ENCODE results near the gene PDCD2L. TPM values are rescaled to one million over a fixed set of nuclear protein-coding genes. Genes with fewer than 3 reads are reported as not detected.

PDCD2L gene
- total and polyA plus RNA-seq, 10 of the 15 experiments (the other 5 are each of a cell fraction or from before 2014, with no cell fraction given), result 7.2 to 41.3 (median 26.9) TPM

- TF ChIP-seq FOXM1 (IDR thresholded peaks at IDR 0.05; ENCODE audit: low read depth, low read length) (no peak), RELA (IDR thresholded peaks at IDR 0.05; ENCODE audit: borderline replicate concordance, partially characterized antibody) (peak; percentile 46), NRF1 (conservative IDR thresholded peaks at IDR 0.05; ENCODE audit: low read depth, low read length) (peak; percentile 99), MAX (IDR thresholded peaks at IDR 0.05; ENCODE audit: low read depth, low read length) (peak; percentile 85), NFXL1 (IDR thresholded peaks at IDR 0.05; ENCODE audit: borderline replicate concordance) (no peak), ZZZ3 (IDR thresholded peaks at IDR 0.05; ENCODE audit: control insufficient read depth, insufficient read length, low read depth) (no peak), PAX5 (IDR thresholded peaks at IDR 0.05; ENCODE audit: borderline replicate concordance, low read depth, low read length) (peak; percentile 60; the same call in 1 of the 2 replicates), EGR1 (IDR thresholded peaks at IDR 0.05; ENCODE audit: borderline replicate concordance in 1 of 2, low read depth in 2 of 2, low read length in 2 of 2) (peak in 1 of 2 experiments; percentile 83; a peak in 2 of 3 replicates), DPF2 (IDR thresholded peaks at IDR 0.05) (peak; percentile 58), BCL11A (IDR thresholded peaks at IDR 0.05; ENCODE audit: low read depth, low read length) (no peak), IRF5 (IDR thresholded peaks at IDR 0.05; ENCODE audit: borderline replicate concordance) (no peak), FOS (IDR thresholded peaks at IDR 0.05; ENCODE audit: borderline replicate concordance, extremely low read depth, insufficient read length) (no peak), KDM1A (IDR thresholded peaks at IDR 0.05; ENCODE audit: borderline replicate concordance) (no peak), CHD1 (IDR thresholded peaks at IDR 0.05; ENCODE audit: low read depth, low read length) (0 out of 2 replicates have a peak, but pooled peaks have one; percentile 49), ZNF592 (IDR thresholded peaks at IDR 0.05) (peak; percentile 32; the same call in 1 of the 2 replicates), IRF4 (IDR thresholded peaks at IDR 0.05; ENCODE audit: low read depth, low read length) (no peak), ATF3 (IDR thresholded peaks at IDR 0.05; ENCODE audit: borderline replicate concordance, extremely low read depth, low read depth, low read length) (no peak), ZNF687 (IDR thresholded peaks at IDR 0.05) (peak; percentile 98)
Observed at GRCh38 chr19:34359140-34359953, 44.9 kb upstream of the PDCD2L start (continued).
